K562 (cell line): Measurements from ENCODE around the gene MARK3. TPM values are rescaled to one million over a fixed set of nuclear protein-coding genes. Genes with fewer than 3 reads are reported as not detected.
A peak's percentile ranks its signal among the peaks of the same experiment; 100 is the strongest.

Experiments
- ARID1B ChIP-seq: fragments of 450-650 bp; IDR thresholded peaks from 2 replicates; pipeline ENCODE4 v1.6.1; 2016; ENCODE audit warnings: antibody characterized with exemption, mild to moderate bottlenecking, inconsistent platforms
- BHLHE40 ChIP-seq: IDR thresholded peaks from 2 replicates; pipeline ENCODE4 v1.6.1; 2011; ENCODE audit warnings: low read length, improper control_type of control experiment
- CXXC5 ChIP-seq: fragments of 250-450 bp; sonication (Bioruptor Pico); IDR thresholded peaks from 2 replicates; pipeline ENCODE4 v1.8.0; 2022; ENCODE audit warnings: inconsistent platforms, mild to moderate bottlenecking, moderate library complexity
- ETV1 ChIP-seq: fragments of 450-650 bp; conservative IDR thresholded peaks from 2 replicates; pipeline ENCODE4 v1.6.1; 2016; ENCODE audit warnings: missing genetic modification characterization, control low read depth, low read depth, missing compliant biosample characterization
- ETV5 ChIP-seq: sonication (generic); formaldehyde crosslinking; IDR thresholded peaks from 2 replicates; pipeline ENCODE4 v1.4.0; 2020; ENCODE audit warnings: low read depth, mild to moderate bottlenecking, missing genetic modification reagents
- FOXA3 ChIP-seq, 2 experiments: fragments of 450-650 bp in 1 of 2; sonication (generic) in 1 of 2; formaldehyde crosslinking; IDR thresholded peaks in 1 of 2; conservative IDR thresholded peaks in 1 of 2; 2 replicates each; pipeline versions ENCODE4 v1.4.0 to v1.8.0; 2020 to 2022; ENCODE audit warnings: mild to moderate bottlenecking in 2 of 2, missing genetic modification reagents in 1 of 2
- GABPA ChIP-seq: fragments of 200-800 bp; sonication (Bioruptor generic); conservative IDR thresholded peaks from 2 replicates; pipeline ENCODE4 v1.6.1; 2016; ENCODE audit warnings: low read depth, missing genetic modification characterization, missing compliant biosample characterization
- HMG20B ChIP-seq: fragments of 250-450 bp; sonication (Bioruptor Pico); IDR thresholded peaks from 2 replicates; pipeline ENCODE4 v1.5.0; 2021; ENCODE audit warnings: mild to moderate bottlenecking
- PML ChIP-seq: IDR thresholded peaks from 2 replicates; pipeline ENCODE4 v1.6.1; 2012; ENCODE audit warnings: low read length, inconsistent platforms
- POLR2B ChIP-seq: fragments of 450-650 bp; IDR thresholded peaks from 2 replicates; pipeline ENCODE4 v1.6.1; 2018; ENCODE audit warnings: low read depth; ENCODE audit not compliant: partially characterized antibody
- RFX7 ChIP-seq: fragments of 250-450 bp; sonication (Bioruptor Pico); IDR thresholded peaks from 2 replicates; pipeline ENCODE4 v1.5.1; 2021; ENCODE audit warnings: mild to moderate bottlenecking
- SIN3A ChIP-seq, 2 experiments: fragments of 150-350 bp in 1 of 2; IDR thresholded peaks; 2 replicates each; pipeline ENCODE4 v1.6.1; 2011 to 2016; ENCODE audit warnings: borderline replicate concordance in 2 of 2, low read depth in 2 of 2, low read length in 2 of 2, mild to moderate bottlenecking in 2 of 2, moderate library complexity in 2 of 2; ENCODE audit not compliant: control insufficient read depth in 1 of 2
- SMARCA5 ChIP-seq: fragments of 450-650 bp; IDR thresholded peaks from 2 replicates; pipeline ENCODE4 v1.6.1; 2016
- ZNF699 ChIP-seq: fragments of 250-450 bp; sonication (Bioruptor Pico); IDR thresholded peaks from 2 replicates; pipeline ENCODE4 v1.8.0; 2021; ENCODE audit warnings: mild to moderate bottlenecking, moderate library complexity; ENCODE audit not compliant: insufficient replicate concordance
- polyA plus RNA-seq, 8 experiments: library from polyadenylated mRNA; depleted of rRNA in 4 of 8; stranded (reverse) in 5 of 8; unstranded in 3 of 8; fragments of >200 nt; fragmentation: Nextera tagmentation in 2 of 8; fragmentation: Illumina TruSeq in 1 of 8; extraction: Ambion mirVana in 2 of 8; extraction: Trizol in 1 of 8; gene quantifications; 2 replicates each; pipeline versions ENCODE4 v1.2.1 to v1.2.3, GENCODE V29; 2011 to 2014; ENCODE audit warnings: inconsistent platforms in 1 of 8, missing spikeins in 1 of 8
- total RNA-seq, 7 experiments: library from RNA; depleted of rRNA in 6 of 7; stranded (reverse); fragments of >200 nt in 6 of 7; fragmentation: Illumina TruSeq in 2 of 7; extraction: Trizol in 2 of 7; gene quantifications; 2 replicates each; pipeline versions ENCODE4 v1.2.1 to v1.2.3, GENCODE V29; 2011 to 2021; ENCODE audit warnings: low replicate concordance in 1 of 7
- TF ChIP-seq, protein P1 (sequence below), 2 experiments: fragments of 450-650 bp in 1 of 2; sonication (generic) in 1 of 2; formaldehyde crosslinking in 1 of 2; IDR thresholded peaks; 2 replicates each; pipeline versions ENCODE4 v1.7.1 to v1.9.0; 2016 to 2022; ENCODE audit warnings: inconsistent platforms in 1 of 2, mild to moderate bottlenecking in 1 of 2, missing genetic modification reagents in 1 of 2

Gene MARK3
- total and polyA plus RNA-seq, 9 of the 15 experiments (the other 6 are each of a cell fraction or from before 2014, with no cell fraction given): 10.1 to 68.7 (median 56.3) TPM

DNA sequence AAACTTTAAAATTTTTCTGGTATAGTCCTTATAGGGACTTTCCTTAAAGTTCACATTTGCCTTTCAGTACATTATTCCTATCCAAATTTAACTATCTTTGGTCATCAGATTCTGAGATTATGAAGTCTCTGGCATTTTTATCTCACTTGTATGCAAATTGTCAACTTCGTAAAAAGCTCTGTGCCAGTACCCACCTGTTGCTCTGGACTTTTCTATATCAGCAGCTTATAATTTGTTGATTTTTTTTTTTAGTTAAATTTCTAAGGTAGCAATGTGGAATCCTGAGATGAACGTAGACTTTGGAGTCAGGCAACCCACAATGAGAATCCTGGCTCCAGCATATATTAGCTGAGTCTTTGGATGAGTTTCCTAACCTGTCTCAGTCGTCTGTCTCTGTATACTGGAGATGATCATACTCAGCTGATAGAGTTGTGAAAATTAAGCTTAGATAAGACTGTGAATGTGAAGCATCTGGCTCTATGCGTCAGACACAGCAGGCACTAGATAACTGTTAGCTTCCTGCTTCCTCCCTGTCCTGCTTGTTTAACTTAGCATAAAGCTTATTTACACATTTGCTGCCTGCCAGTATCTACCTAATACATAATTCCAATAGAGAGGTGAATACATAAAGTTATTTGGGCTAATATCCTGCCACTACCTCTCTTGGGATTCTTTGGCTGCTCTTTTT, 59.8 kb downstream of the MARK3 start (continued):
- TF ChIP-seq CXXC5 (CRISPR knock-in tag): peak; percentile 56
- TF ChIP-seq ARID1B: peak; percentile 87
- no peak for TF ChIP-seq BHLHE40
- TF ChIP-seq RFX7 (CRISPR knock-in tag): no peak
- TF ChIP-seq PML: 0 out of 2 replicates have a peak, but pooled peaks have one; percentile 28
- TF ChIP-seq, protein P1, sequence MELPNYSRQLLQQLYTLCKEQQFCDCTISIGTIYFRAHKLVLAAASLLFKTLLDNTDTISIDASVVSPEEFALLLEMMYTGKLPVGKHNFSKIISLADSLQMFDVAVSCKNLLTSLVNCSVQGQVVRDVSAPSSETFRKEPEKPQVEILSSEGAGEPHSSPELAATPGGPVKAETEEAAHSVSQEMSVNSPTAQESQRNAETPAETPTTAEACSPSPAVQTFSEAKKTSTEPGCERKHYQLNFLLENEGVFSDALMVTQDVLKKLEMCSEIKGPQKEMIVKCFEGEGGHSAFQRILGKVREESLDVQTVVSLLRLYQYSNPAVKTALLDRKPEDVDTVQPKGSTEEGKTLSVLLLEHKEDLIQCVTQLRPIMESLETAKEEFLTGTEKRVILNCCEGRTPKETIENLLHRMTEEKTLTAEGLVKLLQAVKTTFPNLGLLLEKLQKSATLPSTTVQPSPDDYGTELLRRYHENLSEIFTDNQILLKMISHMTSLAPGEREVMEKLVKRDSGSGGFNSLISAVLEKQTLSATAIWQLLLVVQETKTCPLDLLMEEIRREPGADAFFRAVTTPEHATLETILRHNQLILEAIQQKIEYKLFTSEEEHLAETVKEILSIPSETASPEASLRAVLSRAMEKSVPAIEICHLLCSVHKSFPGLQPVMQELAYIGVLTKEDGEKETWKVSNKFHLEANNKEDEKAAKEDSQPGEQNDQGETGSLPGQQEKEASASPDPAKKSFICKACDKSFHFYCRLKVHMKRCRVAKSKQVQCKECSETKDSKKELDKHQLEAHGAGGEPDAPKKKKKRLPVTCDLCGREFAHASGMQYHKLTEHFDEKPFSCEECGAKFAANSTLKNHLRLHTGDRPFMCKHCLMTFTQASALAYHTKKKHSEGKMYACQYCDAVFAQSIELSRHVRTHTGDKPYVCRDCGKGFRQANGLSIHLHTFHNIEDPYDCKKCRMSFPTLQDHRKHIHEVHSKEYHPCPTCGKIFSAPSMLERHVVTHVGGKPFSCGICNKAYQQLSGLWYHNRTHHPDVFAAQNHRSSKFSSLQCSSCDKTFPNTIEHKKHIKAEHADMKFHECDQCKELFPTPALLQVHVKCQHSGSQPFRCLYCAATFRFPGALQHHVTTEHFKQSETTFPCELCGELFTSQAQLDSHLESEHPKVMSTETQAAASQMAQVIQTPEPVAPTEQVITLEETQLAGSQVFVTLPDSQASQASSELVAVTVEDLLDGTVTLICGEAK (IDR thresholded peaks at IDR 0.05): no peak
- TF ChIP-seq, protein P1 (CRISPR knock-in tag; IDR thresholded peaks at IDR 0.05): no peak
- no peak for TF ChIP-seq SMARCA5
- TF ChIP-seq ETV5 (CRISPR knock-in tag): no peak
- no peak for TF ChIP-seq HMG20B (CRISPR knock-in tag)
- peak in 1 of 2 experiments; percentile 63; a peak in 1 of 4 replicates for TF ChIP-seq FOXA3 (CRISPR knock-in tag; conservative IDR thresholded peaks at IDR 0.05 in 1 of 2, IDR thresholded peaks at IDR 0.05 in 1 of 2)
- no peak for TF ChIP-seq SIN3A (IDR thresholded peaks at IDR 0.05; ENCODE audit: borderline replicate concordance in 2 of 2, control insufficient read depth in 1 of 2, low read depth in 2 of 2, low read length in 2 of 2)
- 0 out of 2 replicates have a peak, but pooled peaks have one; percentile 14 for TF ChIP-seq GABPA (tag)
- no peak for TF ChIP-seq ZNF699 (CRISPR knock-in tag)
- no peak for TF ChIP-seq POLR2B
- TF ChIP-seq ETV1 (tag): peak; percentile 64; the same call in 1 of the 2 replicates
